G401.6 (cell line): ENCODE measurements around the gene TAS2R40.
A peak's percentile ranks its signal among the peaks of the same experiment; 100 is the strongest.

Experiments used
- FAIRE-seq: peaks from 2 replicates; lab custom pipeline; 2012; peaks lifted over from hg19 to GRCh38; lab: Jason Lieb, UNC

The TAS2R40 gene

GRCh38 chr7:143225047-143225446 is 3.2 kb downstream of the TAS2R40 start:
- no peak for FAIRE-seq

- FAIRE-seq = no peak
Measured at GRCh38 chr7:143227806-143228205, 6.0 kb downstream of the TAS2R40 start.

GRCh38 chr7:143229054-143229790 is 7.4 kb downstream of the TAS2R40 start:
- no peak for FAIRE-seq

GRCh38 chr7:143230602-143231457 is 9.0 kb downstream of the TAS2R40 start:
- no peak for FAIRE-seq

- no peak for FAIRE-seq
Measured at GRCh38 chr7:143233816-143234532, 12.1 kb downstream of the TAS2R40 start.

- FAIRE-seq = no peak
Measured at GRCh38 chr7:143234533-143234875, 12.7 kb downstream of the TAS2R40 start.

- FAIRE-seq = no peak
Measured at GRCh38 chr7:143235561-143235960, 13.7 kb downstream of the TAS2R40 start.

GRCh38 chr7:143236408-143236990 is 14.7 kb downstream of the TAS2R40 start:
- FAIRE-seq = no peak

GRCh38 chr7:143237366-143237765 is 15.5 kb downstream of the TAS2R40 start:
- no peak for FAIRE-seq

GRCh38 chr7:143238289-143238980 is 16.6 kb downstream of the TAS2R40 start:
- no peak for FAIRE-seq

- FAIRE-seq = no peak
Measured at GRCh38 chr7:143239813-143240212, 18.0 kb downstream of the TAS2R40 start.

- FAIRE-seq = peak; percentile 69
Measured at GRCh38 chr7:143240291-143241168, 18.7 kb downstream of the TAS2R40 start.

GRCh38 chr7:143242306-143242705 is 20.5 kb downstream of the TAS2R40 start:
- no peak for FAIRE-seq

- no peak for FAIRE-seq
Measured at GRCh38 chr7:143243111-143243510, 21.3 kb downstream of the TAS2R40 start.

GRCh38 chr7:143243614-143244013 is 21.8 kb downstream of the TAS2R40 start:
- no peak for FAIRE-seq

GRCh38 chr7:143244321-143244720 is 22.5 kb downstream of the TAS2R40 start:
- FAIRE-seq = no peak

GRCh38 chr7:143245123-143245522 is 23.3 kb downstream of the TAS2R40 start:
- FAIRE-seq = no peak

- FAIRE-seq = no peak
Measured at GRCh38 chr7:143247372-143247771, 25.5 kb downstream of the TAS2R40 start.

GRCh38 chr7:143248761-143249354 is 27.0 kb downstream of the TAS2R40 start:
- no peak for FAIRE-seq

GRCh38 chr7:143250199-143250598 is 28.4 kb downstream of the TAS2R40 start:
- FAIRE-seq = no peak

GRCh38 chr7:143250822-143251221 is 29.0 kb downstream of the TAS2R40 start:
- FAIRE-seq = no peak
